Testis (tissue), 3 donors: Measurements from ENCODE around the gene CDK14. TPM values are rescaled to one million over a fixed set of nuclear protein-coding genes. Genes with fewer than 3 reads are reported as not detected.

Source experiments
- DNase-seq: peaks from one replicate; pipeline ENCODE4 v3.0.0-alpha.2; 2019
- H3K27ac ChIP-seq, 2 donors: fragments of 200-600 bp; sonication (generic); one replicate each; pipeline ENCODE4 v1.5.1; 2019
- H3K27me3 ChIP-seq: fragments of 200-600 bp; sonication (generic); one replicate; pipeline ENCODE4 v1.5.1; 2019
- H3K36me3 ChIP-seq: fragments of 200-600 bp; sonication (generic); one replicate; pipeline ENCODE4 v1.5.1; 2017; ENCODE audit warnings: low read depth; ENCODE audit errors: missing control alignments
- H3K4me1 ChIP-seq: fragments of 200-600 bp; sonication (generic); one replicate; pipeline ENCODE4 v1.5.1; 2019
- H3K4me3 ChIP-seq, 2 donors: fragments of 200-600 bp; sonication (generic); one replicate each; pipeline ENCODE4 v1.5.1; 2017 to 2019
- H3K9me3 ChIP-seq: fragments of 200-600 bp; sonication (generic); one replicate; pipeline ENCODE4 v1.5.1; 2017
- POLR2A ChIP-seq: fragments of 450-650 bp; IDR thresholded peaks from one replicate; pipeline ENCODE4 v1.6.1; 2017; ENCODE audit warnings: antibody characterized with exemption, mild to moderate bottlenecking, moderate library complexity
- WGBS, 2 donors: methylation state at CpG; one replicate each; pipeline ENCODE4 v1.1.5; 2018; 5-methylcytosine and 5-hydroxymethylcytosine counted together
- intact Hi-C: fragments of 100-400 bp; cut with DNase I; formaldehyde crosslinking; loops from one replicate; pipeline ENCODE4 v1.15.1; 2023; ENCODE audit warnings: low total_unique reads
- polyA plus RNA-seq: library from polyadenylated mRNA; stranded (reverse); fragments of 350-450 nt; fragmentation: Illumina TruSeq; extraction: RNeasy Lipid Tissue Mini Kit (QIAGEN cat#74804); gene quantifications from one replicate; pipeline ENCODE4 v1.2.3, GENCODE V29; 2014; ENCODE audit warnings: low read depth, low replicate concordance; ENCODE audit not compliant: insufficient read depth
- total RNA-seq, 2 donors: library from RNA; depleted of rRNA; stranded (reverse); fragments of >200 nt; gene quantifications; one replicate each; pipeline ENCODE4 v1.2.3, GENCODE V29; 2016
- TF ChIP-seq, protein P1 (sequence below), 3 experiments: fragments of 450-650 bp in 2 of 3; fragments of 200-600 bp in 1 of 3; sonication (generic) in 1 of 3; IDR thresholded peaks; one replicate each; pipeline ENCODE4 v1.5.1; 2016 to 2019; ENCODE audit warnings: antibody characterized with exemption in 3 of 3, mild to moderate bottlenecking in 2 of 3, moderate library complexity in 1 of 3

The CDK14 gene
- total and polyA plus RNA-seq, 3 donors from 2014 or later: 18.9 to 22.7 (median 19.5) TPM

DNA sequence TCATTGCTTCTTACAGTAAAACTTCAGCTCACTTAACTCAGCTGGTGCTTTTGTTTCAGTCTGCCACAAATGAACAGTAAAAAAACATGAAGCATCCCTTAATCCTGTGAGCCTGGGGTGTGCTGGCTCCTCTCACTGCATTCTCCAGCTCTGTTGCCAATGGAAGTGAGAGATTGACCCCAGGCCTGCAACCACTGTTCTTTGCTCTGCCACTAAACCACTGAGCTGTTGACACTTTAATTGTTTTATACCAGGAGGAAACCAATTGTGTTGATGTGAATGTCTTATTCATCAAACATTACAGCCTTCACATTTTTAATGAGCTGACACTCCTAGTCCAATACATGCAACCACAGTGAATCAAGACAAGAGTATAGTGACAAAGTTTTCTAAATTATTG, 598.7 kb downstream of the CDK14 start:
- Histone ChIP-seq H3K27me3 (no peaks in the 10 kb centered on the region), H3K4me1 (no peaks in the 10 kb centered on the region), H3K27ac (no peak overlapping the region), H3K4me3 (no peak overlapping the region), H3K36me3 (no peaks in the 10 kb centered on the region), H3K9me3 (no peaks in the 10 kb centered on the region)
- DNase-seq: no peak
- intact Hi-C loops: no loop called here
- no peak for TF ChIP-seq POLR2A
- TF ChIP-seq, protein P1, sequence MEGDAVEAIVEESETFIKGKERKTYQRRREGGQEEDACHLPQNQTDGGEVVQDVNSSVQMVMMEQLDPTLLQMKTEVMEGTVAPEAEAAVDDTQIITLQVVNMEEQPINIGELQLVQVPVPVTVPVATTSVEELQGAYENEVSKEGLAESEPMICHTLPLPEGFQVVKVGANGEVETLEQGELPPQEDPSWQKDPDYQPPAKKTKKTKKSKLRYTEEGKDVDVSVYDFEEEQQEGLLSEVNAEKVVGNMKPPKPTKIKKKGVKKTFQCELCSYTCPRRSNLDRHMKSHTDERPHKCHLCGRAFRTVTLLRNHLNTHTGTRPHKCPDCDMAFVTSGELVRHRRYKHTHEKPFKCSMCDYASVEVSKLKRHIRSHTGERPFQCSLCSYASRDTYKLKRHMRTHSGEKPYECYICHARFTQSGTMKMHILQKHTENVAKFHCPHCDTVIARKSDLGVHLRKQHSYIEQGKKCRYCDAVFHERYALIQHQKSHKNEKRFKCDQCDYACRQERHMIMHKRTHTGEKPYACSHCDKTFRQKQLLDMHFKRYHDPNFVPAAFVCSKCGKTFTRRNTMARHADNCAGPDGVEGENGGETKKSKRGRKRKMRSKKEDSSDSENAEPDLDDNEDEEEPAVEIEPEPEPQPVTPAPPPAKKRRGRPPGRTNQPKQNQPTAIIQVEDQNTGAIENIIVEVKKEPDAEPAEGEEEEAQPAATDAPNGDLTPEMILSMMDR (IDR thresholded peaks at IDR 0.05): no peak

DNA sequence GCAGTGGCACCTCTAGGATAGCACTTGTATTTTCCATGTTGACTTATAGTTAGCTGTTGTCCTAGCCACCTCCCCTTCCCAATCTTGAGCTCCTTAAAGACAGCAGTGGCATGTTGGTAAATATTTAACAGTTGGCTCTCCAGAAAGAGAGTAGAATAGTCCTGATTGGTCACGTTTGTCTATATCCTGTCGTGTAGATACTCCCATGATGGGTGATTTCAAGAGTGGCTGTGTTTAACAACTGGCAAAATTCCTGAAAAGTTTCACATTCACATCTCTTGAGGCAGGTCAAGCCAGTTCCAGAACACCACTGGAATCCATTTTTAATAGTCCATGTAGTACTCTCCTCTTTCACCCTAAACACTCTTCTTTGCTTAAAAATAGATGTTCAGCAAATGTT, 599.9 kb downstream of the CDK14 start:
- no peaks in the 10 kb centered on the region for H3K27me3 ChIP-seq
- no peak overlapping the region for H3K27ac ChIP-seq

GRCh38 chr7:91198371-91198770, 602.2 kb downstream of the CDK14 start:
- DNase-seq: no peak
- TF ChIP-seq, protein P1 (IDR thresholded peaks at IDR 0.05): no peak
- no peak for TF ChIP-seq POLR2A
- Histone ChIP-seq H3K36me3 (no peaks in the 10 kb centered on the region), H3K27me3 (no peaks in the 10 kb centered on the region), H3K4me1 (no peaks in the 10 kb centered on the region), H3K9me3 (no peaks in the 10 kb centered on the region), H3K4me3 (no peak overlapping the region), H3K27ac (no peak overlapping the region)
- WGBS, 2 donors: 79 to 81% methylated on average over 3 of the region's 3 CpGs
- intact Hi-C loops: no loop called here

More for the DNA sequence above, 599.9 kb downstream of the CDK14 start:
- intact Hi-C loops: no loop called here
- 93 to 94% methylated on average over 2 of the region's 2 CpGs for whole genome bisulfite sequencing, 2 donors
- Histone ChIP-seq H3K36me3 (no peaks in the 10 kb centered on the region), H3K4me3 (no peak overlapping the region), H3K9me3 (no peaks in the 10 kb centered on the region), H3K4me1 (no peaks in the 10 kb centered on the region)
- no peak for DNase-seq
- TF ChIP-seq POLR2A: no peak

- no peaks in the 10 kb centered on the region for H3K27me3 ChIP-seq
Observed at GRCh38 chr7:91199601-91200000, 603.5 kb downstream of the CDK14 start.

DNA sequence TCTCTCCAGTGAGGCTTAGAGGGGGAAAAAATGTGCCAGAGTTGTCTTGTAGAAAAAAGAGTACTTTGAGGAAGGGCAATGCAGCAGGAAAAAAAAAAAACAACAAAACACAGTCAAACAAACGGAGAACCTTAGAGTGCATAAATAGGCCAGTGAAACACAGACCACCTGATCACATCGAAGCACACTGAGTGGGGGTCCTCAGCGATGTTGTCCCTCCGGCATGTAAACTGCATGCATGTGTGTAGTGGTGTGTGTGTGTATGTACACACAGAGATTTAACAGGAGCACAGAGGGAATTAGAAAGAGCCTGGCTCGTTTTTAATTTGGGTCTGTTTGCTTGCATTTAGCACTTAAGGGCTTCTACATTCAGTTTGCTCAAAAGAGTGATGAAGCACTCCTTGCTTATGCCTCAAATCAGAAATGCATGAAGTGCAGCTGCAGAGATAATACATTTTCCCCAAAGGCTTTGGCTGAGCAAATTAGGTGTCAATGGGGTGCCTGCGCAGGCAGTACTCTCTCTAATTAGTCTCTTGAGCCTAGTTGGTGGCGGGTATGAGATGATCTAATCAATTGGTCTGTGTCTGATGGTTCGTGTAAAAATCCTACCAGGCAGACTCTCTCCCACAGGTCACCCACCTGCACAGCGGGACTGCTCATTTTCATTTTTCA, 605.5 kb downstream of the CDK14 start:
- no peak for DNase-seq
- no peak overlapping the region for H3K27ac ChIP-seq
- H3K9me3 ChIP-seq: no peaks in the 10 kb centered on the region
- 58 to 68% methylated on average over 9 of the region's 9 CpGs for WGBS, 2 donors
- H3K27me3 ChIP-seq: no peaks in the 10 kb centered on the region
- no peaks in the 10 kb centered on the region for H3K36me3 ChIP-seq
- TF ChIP-seq, protein P1 (IDR thresholded peaks at IDR 0.05): no peak
- H3K4me3 ChIP-seq: no peak overlapping the region
- H3K4me1 ChIP-seq: no peaks in the 10 kb centered on the region
- intact Hi-C loops: no loop called here

More at GRCh38 chr7:91199601-91200000, 603.5 kb downstream of the CDK14 start:
- H3K4me3 ChIP-seq: no peak overlapping the region
- TF ChIP-seq, protein P1 (IDR thresholded peaks at IDR 0.05): no peak
- TF ChIP-seq POLR2A: no peak
- H3K9me3 ChIP-seq: no peaks in the 10 kb centered on the region
- no peak for DNase-seq
- intact Hi-C loops: no loop called here
- H3K27ac ChIP-seq: no peak overlapping the region
- H3K4me1 ChIP-seq: no peaks in the 10 kb centered on the region
- no peaks in the 10 kb centered on the region for H3K36me3 ChIP-seq
